ENCODE measurements around the gene FYTTD1.

The FYTTD1 gene

GRCh38 chr3:197801891-197802778 is 52.5 kb downstream of the FYTTD1 start:
- Histone ChIP-seq H3K4me1 (ENCODE audit: control insufficient read depth, insufficient read depth, low read length) (no peaks in the 10 kb centered on the region), H3K9me3 (ENCODE audit: control insufficient read depth, low read length) (no peaks in the 10 kb centered on the region), H3K4me3 (ENCODE audit: insufficient read depth, low read depth, low read length) (no peak overlapping the region), H3K36me3 (ENCODE audit: control insufficient read depth, insufficient read depth, low read length) (no peaks in the 10 kb centered on the region), H3K27me3 (ENCODE audit: control insufficient read depth, insufficient read depth, low read length, poor library complexity, severe bottlenecking) (no peaks in the 10 kb centered on the region), H3K27ac (ENCODE audit: insufficient read depth, low read depth, low read length, poor library complexity, severe bottlenecking) (no peak overlapping the region)
- 80 to 81% methylated on average over 8 of the region's 8 CpGs for WGBS, 2 experiments

- 95 to 96% methylated on average over 3 of the region's 3 CpGs for WGBS, 2 experiments
- H3K4me3 ChIP-seq (ENCODE audit: insufficient read depth, low read depth, low read length), result no peak overlapping the region
- no peak overlapping the region for H3K27ac ChIP-seq (ENCODE audit: insufficient read depth, low read depth, low read length, poor library complexity, severe bottlenecking)
- H3K36me3 ChIP-seq (ENCODE audit: control insufficient read depth, insufficient read depth, low read length), result no peaks in the 10 kb centered on the region
- H3K9me3 ChIP-seq (ENCODE audit: control insufficient read depth, low read length), result no peaks in the 10 kb centered on the region
- H3K4me1 ChIP-seq (ENCODE audit: control insufficient read depth, insufficient read depth, low read length), result no peaks in the 10 kb centered on the region
- H3K27me3 ChIP-seq (ENCODE audit: control insufficient read depth, insufficient read depth, low read length, poor library complexity, severe bottlenecking), result no peaks in the 10 kb centered on the region
These were observed 53.2 kb downstream of the FYTTD1 start for GRCh38 chr3:197802779-197803459.

GRCh38 chr3:197804511-197804910 is 54.8 kb downstream of the FYTTD1 start:
- no peak overlapping the region for H3K4me3 ChIP-seq (ENCODE audit: insufficient read depth, low read depth, low read length)
- H3K9me3 ChIP-seq (ENCODE audit: control insufficient read depth, low read length), result no peaks in the 10 kb centered on the region
- no peak overlapping the region for H3K27ac ChIP-seq (ENCODE audit: insufficient read depth, low read depth, low read length, poor library complexity, severe bottlenecking)
- WGBS, 2 experiments, result 82 to 86% methylated on average over 4 of the region's 4 CpGs
- no peaks in the 10 kb centered on the region for H3K4me1 ChIP-seq (ENCODE audit: control insufficient read depth, insufficient read depth, low read length)
- H3K27me3 ChIP-seq (ENCODE audit: control insufficient read depth, insufficient read depth, low read length, poor library complexity, severe bottlenecking), result no peaks in the 10 kb centered on the region
- no peaks in the 10 kb centered on the region for H3K36me3 ChIP-seq (ENCODE audit: control insufficient read depth, insufficient read depth, low read length)

- Histone ChIP-seq H3K27ac (ENCODE audit: insufficient read depth, low read depth, low read length, poor library complexity, severe bottlenecking) (no peak overlapping the region), H3K36me3 (ENCODE audit: control insufficient read depth, insufficient read depth, low read length) (no peaks in the 10 kb centered on the region), H3K4me1 (ENCODE audit: control insufficient read depth, insufficient read depth, low read length) (no peaks in the 10 kb centered on the region), H3K9me3 (ENCODE audit: control insufficient read depth, low read length) (no peaks in the 10 kb centered on the region), H3K4me3 (ENCODE audit: insufficient read depth, low read depth, low read length) (no peak overlapping the region), H3K27me3 (ENCODE audit: control insufficient read depth, insufficient read depth, low read length, poor library complexity, severe bottlenecking) (no peaks in the 10 kb centered on the region)
- WGBS, 2 experiments, result 88 to 91% methylated on average over 3 to 4 of the region's 4 CpGs
These were observed 58.4 kb downstream of the FYTTD1 start for GRCh38 chr3:197807969-197808587.

GRCh38 chr3:197809356-197810020 is 59.8 kb downstream of the FYTTD1 start:
- no peaks in the 10 kb centered on the region for H3K9me3 ChIP-seq (ENCODE audit: control insufficient read depth, low read length)
- H3K4me1 ChIP-seq (ENCODE audit: control insufficient read depth, insufficient read depth, low read length), result no peaks in the 10 kb centered on the region
- no peaks in the 10 kb centered on the region for H3K36me3 ChIP-seq (ENCODE audit: control insufficient read depth, insufficient read depth, low read length)
- no peak overlapping the region for H3K4me3 ChIP-seq (ENCODE audit: insufficient read depth, low read depth, low read length)
- H3K27ac ChIP-seq (ENCODE audit: insufficient read depth, low read depth, low read length, poor library complexity, severe bottlenecking), result no peak overlapping the region
- no peaks in the 10 kb centered on the region for H3K27me3 ChIP-seq (ENCODE audit: control insufficient read depth, insufficient read depth, low read length, poor library complexity, severe bottlenecking)
- 46 to 52% methylated on average over 2 of the region's 2 CpGs for WGBS, 2 experiments

- no peak overlapping the region for H3K27ac ChIP-seq (ENCODE audit: insufficient read depth, low read depth, low read length, poor library complexity, severe bottlenecking)
- no peaks in the 10 kb centered on the region for H3K4me1 ChIP-seq (ENCODE audit: control insufficient read depth, insufficient read depth, low read length)
- H3K27me3 ChIP-seq (ENCODE audit: control insufficient read depth, insufficient read depth, low read length, poor library complexity, severe bottlenecking), result no peaks in the 10 kb centered on the region
- no peaks in the 10 kb centered on the region for H3K36me3 ChIP-seq (ENCODE audit: control insufficient read depth, insufficient read depth, low read length)
- 95 to 98% methylated on average over 5 of the region's 6 CpGs for WGBS, 2 experiments
- H3K9me3 ChIP-seq (ENCODE audit: control insufficient read depth, low read length), result no peaks in the 10 kb centered on the region
- no peak overlapping the region for H3K4me3 ChIP-seq (ENCODE audit: insufficient read depth, low read depth, low read length)
These were observed 61.2 kb downstream of the FYTTD1 start for GRCh38 chr3:197810901-197811300.

GRCh38 chr3:197811343-197811742 is 61.7 kb downstream of the FYTTD1 start:
- Histone ChIP-seq H3K27me3 (ENCODE audit: control insufficient read depth, insufficient read depth, low read length, poor library complexity, severe bottlenecking) (no peaks in the 10 kb centered on the region), H3K27ac (ENCODE audit: insufficient read depth, low read depth, low read length, poor library complexity, severe bottlenecking) (no peak overlapping the region)
- 89 to 95% methylated on average over 3 of the region's 3 CpGs for WGBS, 2 experiments

GRCh38 chr3:197814372-197814771 is 64.7 kb downstream of the FYTTD1 start:
- H3K9me3 ChIP-seq (ENCODE audit: control insufficient read depth, low read length), result no peaks in the 10 kb centered on the region
- no peak overlapping the region for H3K4me3 ChIP-seq (ENCODE audit: insufficient read depth, low read depth, low read length)
- no peaks in the 10 kb centered on the region for H3K27me3 ChIP-seq (ENCODE audit: control insufficient read depth, insufficient read depth, low read length, poor library complexity, severe bottlenecking)
- no peak overlapping the region for H3K27ac ChIP-seq (ENCODE audit: insufficient read depth, low read depth, low read length, poor library complexity, severe bottlenecking)
- 78 to 91% methylated on average over 3 to 4 of the region's 4 CpGs for WGBS, 2 experiments
- no peaks in the 10 kb centered on the region for H3K36me3 ChIP-seq (ENCODE audit: control insufficient read depth, insufficient read depth, low read length)
- H3K4me1 ChIP-seq (ENCODE audit: control insufficient read depth, insufficient read depth, low read length), result no peaks in the 10 kb centered on the region

More at GRCh38 chr3:197811343-197811742, 61.7 kb downstream of the FYTTD1 start:
- Histone ChIP-seq H3K9me3 (ENCODE audit: control insufficient read depth, low read length) (no peaks in the 10 kb centered on the region), H3K36me3 (ENCODE audit: control insufficient read depth, insufficient read depth, low read length) (no peaks in the 10 kb centered on the region), H3K4me3 (ENCODE audit: insufficient read depth, low read depth, low read length) (no peak overlapping the region), H3K4me1 (ENCODE audit: control insufficient read depth, insufficient read depth, low read length) (no peaks in the 10 kb centered on the region)

GRCh38 chr3:197820550-197821335 is 71.1 kb downstream of the FYTTD1 start:
- Histone ChIP-seq H3K27me3 (ENCODE audit: control insufficient read depth, insufficient read depth, low read length, poor library complexity, severe bottlenecking) (no peaks in the 10 kb centered on the region), H3K4me3 (ENCODE audit: insufficient read depth, low read depth, low read length) (no peak overlapping the region), H3K27ac (ENCODE audit: insufficient read depth, low read depth, low read length, poor library complexity, severe bottlenecking) (no peak overlapping the region), H3K36me3 (ENCODE audit: control insufficient read depth, insufficient read depth, low read length) (peaks cover 12% of the 10 kb centered on the region), H3K4me1 (ENCODE audit: control insufficient read depth, insufficient read depth, low read length) (no peaks in the 10 kb centered on the region), H3K9me3 (ENCODE audit: control insufficient read depth, low read length) (no peaks in the 10 kb centered on the region)
- 94 to 97% methylated on average over 8 of the region's 8 CpGs for WGBS, 2 experiments
